ENCODE results near the gene ZNF226. TPM values are rescaled to one million over a fixed set of nuclear protein-coding genes. Genes with fewer than 3 reads are reported as not detected.

Gene ZNF226
- 10 to 100 TPM; 12.7 to 14.1 TPM for total RNA-seq

DNA sequence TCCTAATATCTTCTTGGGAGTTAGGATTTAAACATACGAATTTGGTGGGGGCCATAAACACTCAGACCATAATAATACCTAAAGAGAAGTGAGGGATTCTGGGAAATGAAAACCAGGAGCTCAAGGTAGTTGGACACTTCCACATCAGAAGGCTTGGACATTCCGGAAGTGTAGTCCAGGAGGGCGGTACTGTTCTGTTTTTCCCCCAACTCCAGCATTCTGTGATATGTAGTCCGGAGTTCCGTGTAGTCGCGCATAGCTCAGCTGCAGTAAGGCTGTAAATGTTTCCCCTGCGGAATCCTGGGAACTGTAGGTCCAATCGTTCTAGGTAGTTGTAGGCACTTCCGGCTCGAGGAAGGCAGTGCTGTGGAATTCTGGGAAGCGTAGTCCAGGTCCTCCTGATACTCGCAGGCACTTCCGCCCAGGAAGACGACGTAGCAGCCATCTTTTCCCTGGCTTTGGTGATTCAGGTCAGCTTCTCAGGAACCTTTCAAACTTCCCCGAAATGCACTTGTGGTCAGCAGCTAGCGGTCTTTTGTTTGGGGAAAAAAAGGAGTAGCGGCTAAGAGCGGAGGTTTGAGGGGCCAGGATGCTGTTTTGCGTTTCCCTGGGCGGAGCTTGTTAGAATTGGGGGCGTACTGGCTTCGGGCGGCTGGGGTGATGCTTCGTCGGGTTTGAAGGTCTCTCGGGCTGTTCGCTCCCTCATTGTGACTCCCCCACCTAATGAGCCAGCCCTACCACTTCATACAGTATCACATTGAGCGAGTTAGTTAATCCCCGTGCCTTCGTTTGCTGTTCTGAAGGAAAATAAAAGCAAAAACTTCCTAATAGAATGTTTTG, at the start of gene ZNF226:
Gene ZNF226 (plus strand): TSS at position 428 of the 840 bp plus-strand sequence. CDS start 4,981 bp downstream, outside the sequence.

DNA sequence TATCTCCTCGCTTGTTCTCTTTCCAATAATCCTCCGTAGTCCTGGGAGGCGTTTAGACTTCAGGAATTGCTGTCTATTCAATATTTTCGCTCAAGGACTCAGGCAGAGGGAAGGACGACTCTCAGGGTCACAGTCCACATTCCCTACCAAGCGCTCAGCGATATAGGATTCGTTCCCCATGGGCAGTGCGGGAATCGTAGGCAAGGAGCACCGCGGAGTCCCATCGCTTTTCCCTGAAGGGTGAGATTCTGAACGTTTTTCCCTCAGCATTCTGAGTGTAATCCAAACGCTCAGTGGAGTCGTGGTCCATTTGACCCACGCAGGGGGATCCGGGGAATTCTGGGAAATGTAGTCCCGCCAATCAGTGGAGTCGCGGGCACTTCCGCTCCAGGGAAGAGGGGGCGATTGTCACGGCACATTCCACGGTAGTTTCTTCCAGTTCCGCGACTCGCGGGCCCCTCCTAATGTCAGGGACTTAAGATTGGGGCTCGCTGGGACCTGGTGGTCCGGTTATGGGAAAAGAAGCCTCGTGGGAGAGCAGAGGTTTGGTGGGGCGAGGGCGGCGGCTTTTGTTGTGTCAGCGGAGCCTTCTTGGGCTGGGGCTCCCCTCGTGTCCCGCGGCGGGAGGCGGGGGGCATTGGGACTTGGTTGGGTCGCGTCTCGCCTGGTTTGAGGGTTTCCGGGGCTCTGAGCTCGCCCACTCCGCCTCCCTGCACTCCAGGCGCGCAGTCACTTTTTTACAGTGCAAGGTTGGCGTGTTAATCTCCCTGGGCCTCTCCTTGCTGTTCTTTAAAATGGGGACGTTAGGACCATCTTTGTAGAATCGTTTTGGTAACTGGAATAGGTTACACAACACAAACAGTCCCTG, 23.5 kb upstream of the ZNF226 start, which contains the start of gene ZNF234:
Gene ZNF234 (plus strand): TSS at position 364 of the 868 bp plus-strand sequence. CDS start 3,079 bp downstream, outside the sequence.

DNA sequence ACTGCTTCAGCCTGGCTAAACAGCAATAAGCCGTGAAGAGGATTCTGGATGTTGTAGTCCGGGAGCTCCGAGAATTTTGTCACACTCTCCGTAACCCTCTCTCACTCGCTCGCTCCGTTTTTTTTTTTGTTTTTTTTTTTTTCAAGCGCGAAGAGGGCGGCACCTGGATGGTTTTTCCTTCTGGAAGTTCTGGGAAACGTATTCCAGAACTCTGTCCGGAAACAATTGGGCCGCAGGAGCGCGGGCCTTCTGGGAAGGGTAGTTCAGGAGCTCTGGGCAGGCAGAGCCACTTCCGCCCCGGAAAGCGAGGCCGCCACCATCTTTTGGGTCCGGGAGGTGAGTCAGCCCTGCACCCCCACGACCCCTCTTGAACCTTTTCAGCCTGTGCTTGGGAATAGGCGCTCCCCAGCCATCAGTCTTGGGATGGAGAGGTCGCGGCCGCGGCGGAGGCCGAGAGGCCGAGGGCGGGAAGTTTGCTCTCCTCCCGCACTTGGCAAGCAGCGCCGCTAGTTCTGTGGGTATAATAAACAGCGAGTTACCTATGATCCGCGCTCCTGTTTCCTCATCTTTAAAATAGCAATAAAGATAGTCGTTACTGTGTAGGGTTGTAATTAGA, 47.5 kb downstream of the ZNF226 start, which contains the start of gene ZNF227:
Gene ZNF227 (plus strand): TSS at position 283 of the 616 bp plus-strand sequence. CDS start 5,261 bp downstream, outside the sequence.

Other genes starting within 250 kb of the ZNF226 start
- 10 to 100 TPM; 16.9 to 23.3 TPM for gene ZNF45, start 229.8 kb upstream of the ZNF226 start, total RNA-seq
- 1 to 10 TPM; 7.9 to 8.0 TPM for gene ZNF221, start 213.9 kb upstream of the ZNF226 start, total RNA-seq
- 1 to 10 TPM; 4.8 to 5.0 TPM for gene ZNF155, start 180.9 kb upstream of the ZNF226 start, total RNA-seq
- 1 to 10 TPM; 3.4 to 4.7 TPM for gene ZNF230, start 162.1 kb upstream of the ZNF226 start, total RNA-seq
- 1 to 10 TPM; 5.3 to 7.2 TPM for gene ZNF222, start 139.7 kb upstream of the ZNF226 start, total RNA-seq
- gene ZNF223, start 113.1 kb upstream of the ZNF226 start, total RNA-seq, result 1 to 10 TPM; 3.0 to 5.2 TPM
- gene ZNF284, start 92.9 kb upstream of the ZNF226 start, total RNA-seq, result 1 to 10 TPM; 3.8 to 5.3 TPM
- 10 to 100 TPM; 23.0 to 28.9 TPM for gene ZNF224, start 70.7 kb upstream of the ZNF226 start, total RNA-seq
- gene ZNF225, start 51.7 kb upstream of the ZNF226 start, total RNA-seq, result 1 to 10 TPM; 3.3 to 4.8 TPM
- 10 to 100 TPM; 10.7 to 12.0 TPM for gene ZNF234, start 23.5 kb upstream of the ZNF226 start, total RNA-seq
- 10 to 100 TPM; 14.5 to 16.3 TPM for gene ZNF227, start 47.4 kb downstream of the ZNF226 start, total RNA-seq
- gene ZNF233, start 94.8 kb downstream of the ZNF226 start, total RNA-seq, result 1 to 10 TPM; 2.3 to 2.4 TPM
- 1 to 10 TPM; 4.7 to 6.9 TPM for gene ZNF235, start 139.9 kb downstream of the ZNF226 start, total RNA-seq
- gene ZNF112, start 191.6 kb downstream of the ZNF226 start, total RNA-seq, result 1 to 10 TPM; 3.8 to 6.0 TPM
- gene ZNF285, start 236.5 kb downstream of the ZNF226 start, total RNA-seq, result 1 to 10 TPM; 1.3 to 1.7 TPM

All from melanocyte of skin (primary cell).